Fibroblast of skin of back (primary cell): ENCODE results near the gene BRWD1.

Experiments
- DNase-seq: peaks from one replicate; pipeline ENCODE4 v3.0.0-alpha.2; 2013

Gene BRWD1

GRCh38 chr21:39196838-39197237, 116.6 kb downstream of the BRWD1 start:
- no peak for DNase-seq

GRCh38 chr21:39196310-39196709, 117.1 kb downstream of the BRWD1 start:
- DNase-seq: no peak

GRCh38 chr21:39193380-39193779, 120.1 kb downstream of the BRWD1 start:
- DNase-seq: no peak

GRCh38 chr21:39189857-39190604, 123.4 kb downstream of the BRWD1 start:
- peak; percentile 82 for DNase-seq

- no peak for DNase-seq
Measured at GRCh38 chr21:39188521-39189139, 124.8 kb downstream of the BRWD1 start.

- no peak for DNase-seq
Measured at GRCh38 chr21:39187141-39187540, 126.3 kb downstream of the BRWD1 start.

GRCh38 chr21:39186676-39187075, 126.8 kb downstream of the BRWD1 start:
- no peak for DNase-seq

GRCh38 chr21:39185157-39185556, 128.3 kb downstream of the BRWD1 start:
- no peak for DNase-seq

GRCh38 chr21:39184050-39184980, 129.1 kb downstream of the BRWD1 start:
- DNase-seq: no peak

- DNase-seq: peak; percentile 92
Measured at GRCh38 chr21:39183272-39184049, 130.0 kb downstream of the BRWD1 start, which contains the start of gene PSMG1. TSS of gene PSMG1 (minus strand) at chr21:39183451. CDS start at chr21:39183385, 66 bp downstream.

- peak; percentile 31 for DNase-seq
Measured at GRCh38 chr21:39182484-39183271, 130.8 kb downstream of the BRWD1 start.

GRCh38 chr21:39182016-39182415, 131.4 kb downstream of the BRWD1 start:
- DNase-seq: no peak

- DNase-seq: no peak
Measured at GRCh38 chr21:39181205-39181818, 132.1 kb downstream of the BRWD1 start.

GRCh38 chr21:39180429-39181019, 132.9 kb downstream of the BRWD1 start:
- DNase-seq: peak; percentile 13

- DNase-seq: no peak
Measured at GRCh38 chr21:39178421-39178820, 135.0 kb downstream of the BRWD1 start.

GRCh38 chr21:39176271-39176709, 137.1 kb downstream of the BRWD1 start:
- DNase-seq: no peak

- no peak for DNase-seq
Measured at GRCh38 chr21:39175665-39176064, 137.8 kb downstream of the BRWD1 start.

GRCh38 chr21:39175154-39175553, 138.3 kb downstream of the BRWD1 start:
- peak; percentile 34 for DNase-seq

GRCh38 chr21:39173716-39174680, 139.4 kb downstream of the BRWD1 start:
- DNase-seq: no peak
